ENCODE measurements around the gene KRT27.
"Not testable (repeated sequence)": the region's sequence is repeated elsewhere in the genome, so short reads cannot be mapped to it uniquely, and the experiment has no call there.

The KRT27 gene

DNA sequence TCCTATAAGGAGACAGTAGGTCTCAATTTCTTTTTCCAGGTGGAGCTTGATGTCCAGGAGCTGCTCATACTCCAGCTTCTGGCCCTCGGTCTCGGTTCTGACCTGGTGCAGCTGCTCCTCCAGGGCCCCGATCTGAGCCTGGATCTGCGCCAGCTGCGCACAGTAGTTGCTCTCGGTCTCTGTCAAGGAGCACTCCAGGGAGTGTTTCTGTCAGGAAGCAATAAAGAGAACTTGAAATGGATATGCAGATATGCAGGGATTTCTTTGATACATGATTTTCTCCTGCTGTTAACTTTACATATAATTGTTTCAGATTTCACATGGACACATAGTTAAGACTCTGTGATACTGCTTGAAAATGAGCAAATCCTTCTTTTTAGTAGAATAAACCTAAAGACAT is 32.0 kb downstream of the KRT27 start:
- no peak for DNase-seq

- DNase-seq = not testable (repeated sequence)
These were observed 33.7 kb downstream of the KRT27 start for GRCh38 chr17:40748666-40749065.

DNA sequence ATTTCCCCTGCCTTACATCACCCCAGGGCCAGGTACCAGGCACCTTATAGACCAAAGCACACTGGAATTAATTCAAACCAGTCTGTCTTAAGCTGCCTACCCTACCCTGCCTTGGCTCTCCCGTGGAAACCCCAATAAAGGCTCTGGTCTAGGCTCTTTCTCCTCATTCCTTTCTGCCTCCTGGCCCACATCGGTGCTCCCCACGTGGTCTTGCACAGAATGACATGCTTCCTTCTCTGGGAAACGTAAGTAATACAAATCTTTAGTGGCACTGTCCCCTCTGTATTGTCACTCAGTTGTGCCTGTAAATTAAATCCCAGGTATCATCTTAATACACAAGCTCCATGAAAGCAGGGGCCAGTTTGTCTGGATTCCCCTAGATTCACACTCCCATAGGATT is 43.8 kb downstream of the KRT27 start:
- no peak for DNase-seq

DNA sequence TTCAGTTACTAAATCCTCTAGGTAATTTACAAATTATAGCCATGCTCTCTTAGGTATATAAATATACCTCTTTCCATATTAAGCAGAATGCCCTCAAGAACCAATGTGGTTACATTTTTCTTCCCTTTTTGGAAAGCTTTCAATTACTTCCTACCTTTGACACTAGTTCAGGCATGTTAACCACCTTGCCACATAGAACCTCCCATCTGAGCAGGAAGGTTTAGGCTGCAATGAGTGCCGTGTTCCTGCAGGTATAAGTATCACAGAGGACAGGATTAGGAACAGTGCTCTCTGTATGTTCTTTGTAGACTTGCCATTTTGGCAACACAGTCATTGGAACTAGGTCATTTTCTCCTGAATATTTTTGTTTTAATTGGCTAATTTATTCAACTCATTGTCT is 47.3 kb downstream of the KRT27 start:
- no peak for DNase-seq

- DNase-seq = no peak
These were observed 48.3 kb downstream of the KRT27 start for GRCh38 chr17:40734018-40734417.

- no peak for DNase-seq
These were observed 51.4 kb downstream of the KRT27 start for GRCh38 chr17:40730970-40731369.

DNA sequence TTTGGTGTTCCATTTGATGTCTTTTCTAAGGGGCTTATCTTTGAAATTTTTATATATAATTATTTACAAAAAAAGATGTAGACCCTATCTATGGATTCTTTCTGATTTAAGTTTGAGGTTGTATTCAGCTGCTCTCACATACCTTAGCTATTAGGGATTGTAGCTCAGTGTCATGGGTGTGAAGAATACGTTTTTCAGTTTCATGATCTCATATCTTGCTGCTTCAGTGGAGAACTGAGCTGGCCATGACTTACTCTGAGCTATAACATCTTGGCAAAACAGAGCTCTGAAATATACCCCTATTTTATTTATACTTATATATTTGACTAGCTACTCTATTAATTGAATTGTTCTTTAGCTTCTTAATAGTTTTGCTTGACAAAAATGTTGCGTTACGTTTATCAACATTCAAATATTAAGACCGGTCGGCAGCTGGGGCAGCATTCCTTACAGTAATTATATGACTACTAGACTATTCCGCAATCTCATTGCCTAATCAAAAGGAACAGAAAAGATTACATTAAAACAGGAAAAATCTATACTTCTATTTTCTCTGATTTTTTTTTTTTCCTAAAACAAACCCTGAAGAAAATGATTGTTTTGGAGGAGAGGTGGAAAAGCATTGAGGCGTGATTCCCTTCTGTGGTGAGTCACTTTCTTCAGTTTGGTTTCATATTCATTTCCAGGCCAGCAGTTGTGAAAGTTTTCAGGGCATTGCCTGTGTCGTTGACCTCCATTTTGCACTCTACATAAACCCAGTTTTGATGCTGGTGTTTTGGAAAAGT is 54.7 kb downstream of the KRT27 start:
- no peak for DNase-seq

DNA sequence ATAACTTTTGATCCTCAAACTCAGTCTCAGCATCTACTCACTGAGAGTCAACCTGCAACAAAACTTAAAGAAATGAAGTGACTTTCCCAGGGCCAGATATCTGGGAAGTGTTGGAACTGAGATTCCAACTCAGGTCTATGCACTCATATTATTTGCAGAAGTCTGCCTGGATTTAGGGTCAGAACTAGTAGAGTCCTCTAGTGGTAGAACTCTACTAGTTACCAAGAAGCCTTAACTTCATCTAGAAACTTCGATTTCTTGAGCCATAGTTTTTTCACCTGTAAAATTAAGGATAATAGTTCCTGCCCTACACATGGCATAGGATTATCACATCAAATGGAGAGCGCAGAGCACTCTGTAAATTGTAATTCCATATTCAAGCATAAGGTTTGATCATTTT is 55.4 kb downstream of the KRT27 start:
- no peak for DNase-seq

Measured in GOT3 (cell line).